T-cell (primary cell): Measurements from ENCODE around the gene VSNL1. TPM values are rescaled to one million over a fixed set of nuclear protein-coding genes. Genes with fewer than 3 reads are reported as not detected.
"Not testable (repeated sequence)": the region's sequence is repeated elsewhere in the genome, so short reads cannot be mapped to it uniquely, and the experiment has no call there.

ENCODE experiments used
- ATAC-seq, 4 experiments: fragments of 200-7000 bp in 3 of 4; fragments of 150-1000 bp in 1 of 4; cut with Tn5 transposase; replicated peaks in 1 of 4; 1 replicate in 3 of 4; 2 replicates in 1 of 4; pipeline ENCODE4 v1.10.0; 2021; ENCODE audit warnings: moderate library complexity in 3 of 4, mild to moderate bottlenecking in 2 of 4, moderate number of reproducible peaks in 1 of 4
- CTCF ChIA-PET, 2 donors: fragments of 300-600 bp; sonication (Branson Sonifier 250); formaldehyde crosslinking; loops; one replicate each; lab custom pipeline; 2022; ENCODE audit warnings: antibody characterized with exemption in 2 of 2; lab: Charles Lee
- POLR2A ChIA-PET, 2 donors: fragments of 300-600 bp; sonication (Branson Sonifier 250); formaldehyde crosslinking; loops; one replicate each; lab custom pipeline; 2022; ENCODE audit warnings: antibody characterized with exemption in 2 of 2; lab: Charles Lee
- DNase-seq, 35 experiments: peaks; one replicate each; pipeline versions ENCODE4 v3.0.0 to v3.0.0-alpha.2; 2013 to 2023
- H3K27ac ChIP-seq: one replicate; pipeline ENCODE4 v1.5.1; 2013; ENCODE audit warnings: low read length
- H3K27me3 ChIP-seq, 2 experiments: replicated peaks in 1 of 2; 1 replicate in 1 of 2; 2 replicates in 1 of 2; pipeline versions ENCODE4 v1.6.1 to v1.7.0; 2013; ENCODE audit warnings: low read length in 1 of 2, mixed read lengths in 1 of 2; ENCODE audit not compliant: control insufficient read depth in 2 of 2, insufficient read depth in 2 of 2; ENCODE audit errors: extremely low read depth in 1 of 2
- H3K36me3 ChIP-seq, 2 donors: 1 replicate in 1 of 2; 2 replicates in 1 of 2; pipeline versions ENCODE4 v1.6.1 to v1.7.0; 2013; ENCODE audit warnings: low read length in 1 of 2; ENCODE audit not compliant: control insufficient read depth in 2 of 2, insufficient read depth in 1 of 2; ENCODE audit errors: extremely low read depth in 1 of 2
- H3K4me1 ChIP-seq, 2 experiments: 1 replicate in 1 of 2; 2 replicates in 1 of 2; pipeline versions ENCODE4 v1.6.1 to v1.7.0; 2013; ENCODE audit warnings: low read length in 2 of 2, mixed read lengths in 1 of 2; ENCODE audit not compliant: insufficient read depth in 2 of 2, control insufficient read depth in 1 of 2; ENCODE audit errors: extremely low read depth in 1 of 2
- H3K4me3 ChIP-seq, 2 donors: 1 replicate in 1 of 2; 2 replicates in 1 of 2; pipeline versions ENCODE4 v1.5.1 to v1.7.0; 2013; ENCODE audit warnings: mild to moderate bottlenecking in 2 of 2, low read length in 1 of 2, moderate library complexity in 1 of 2; ENCODE audit not compliant: control insufficient read depth in 1 of 2; ENCODE audit errors: extremely low read depth in 1 of 2
- H3K9me3 ChIP-seq: 2 replicates; pipeline ENCODE4 v1.7.0; 2013
- H3K27ac Mint-ChIP-seq, 2 donors: one replicate each; pipeline ENCODE4 v1.8.0; 2020 to 2021; ENCODE audit warnings: mild to moderate bottlenecking in 2 of 2, mixed read lengths in 2 of 2
- H3K27me3 Mint-ChIP-seq, 2 donors: one replicate each; pipeline ENCODE4 v1.8.0; 2021 to 2022; ENCODE audit warnings: mixed read lengths in 2 of 2
- H3K36me3 Mint-ChIP-seq: one replicate; pipeline ENCODE4 v1.8.0; 2021; ENCODE audit warnings: mixed read lengths
- H3K4me1 Mint-ChIP-seq, 3 donors: one replicate each; pipeline ENCODE4 v1.8.0; 2020 to 2022; ENCODE audit warnings: mixed read lengths in 3 of 3, mild to moderate bottlenecking in 1 of 3
- H3K4me3 Mint-ChIP-seq, 3 donors: one replicate each; pipeline ENCODE4 v1.8.0; 2020 to 2022; ENCODE audit warnings: mild to moderate bottlenecking in 3 of 3, mixed read lengths in 3 of 3, moderate library complexity in 3 of 3
- H3K9me3 Mint-ChIP-seq, 3 donors: one replicate each; pipeline ENCODE4 v1.8.0; 2020 to 2022; ENCODE audit warnings: mixed read lengths in 3 of 3
- WGBS: methylation state at CpG from one replicate; pipeline ENCODE4 v1.1.5; 2013; ENCODE audit warnings: missing lambda C conversion rate; ENCODE audit not compliant: insufficient coverage; 5-methylcytosine and 5-hydroxymethylcytosine counted together
- total RNA-seq, 35 experiments: library from RNA in 6 of 35; stranded (reverse) in 6 of 35; fragments of 120-200 nt in 1 of 35; gene quantifications; one replicate each; pipeline versions ENCODE4 v1.2.1 to v1.2.4 and lab custom pipeline; 2013 to 2026

VSNL1 gene
- total RNA-seq, 5 donors from 2014 or later (not counting 1 experiment from before 2014, with no cell fraction given), result 0.22 TPM; not detected in 4

DNA sequence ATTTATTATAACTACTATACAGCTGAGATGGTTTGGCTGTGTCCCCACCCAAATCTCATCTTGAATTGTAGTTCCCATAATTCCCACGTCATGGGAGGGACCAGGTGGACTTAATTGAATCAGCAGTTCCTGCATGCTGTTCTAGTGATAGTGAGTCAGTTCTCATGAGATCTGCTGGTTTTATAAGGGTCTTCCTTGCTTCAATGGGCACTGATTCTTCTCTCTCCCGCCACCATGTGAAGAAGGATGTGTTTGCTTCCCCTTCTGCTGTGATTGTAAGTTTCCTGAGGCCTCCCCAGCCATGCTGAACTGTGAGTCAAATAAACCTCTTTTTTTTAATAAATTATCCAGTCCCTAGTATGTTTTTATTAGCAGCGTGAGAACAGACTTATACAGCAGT is 25.2 kb downstream of the VSNL1 start:
- H3K36me3 Mint-ChIP-seq, H3K4me3 Mint-ChIP-seq, POLR2A ChIA-PET, H3K27ac ChIP-seq, H3K27ac Mint-ChIP-seq, H3K36me3 ChIP-seq, DNase-seq, H3K4me3 ChIP-seq, H3K27me3 ChIP-seq, H3K9me3 Mint-ChIP-seq, ATAC-seq, H3K9me3 ChIP-seq, CTCF ChIA-PET, H3K4me1 ChIP-seq, H3K4me1 Mint-ChIP-seq, H3K27me3 Mint-ChIP-seq: not testable (repeated sequence)
- no CpG with 5 or more reads among the region's 3 CpGs for WGBS

DNA sequence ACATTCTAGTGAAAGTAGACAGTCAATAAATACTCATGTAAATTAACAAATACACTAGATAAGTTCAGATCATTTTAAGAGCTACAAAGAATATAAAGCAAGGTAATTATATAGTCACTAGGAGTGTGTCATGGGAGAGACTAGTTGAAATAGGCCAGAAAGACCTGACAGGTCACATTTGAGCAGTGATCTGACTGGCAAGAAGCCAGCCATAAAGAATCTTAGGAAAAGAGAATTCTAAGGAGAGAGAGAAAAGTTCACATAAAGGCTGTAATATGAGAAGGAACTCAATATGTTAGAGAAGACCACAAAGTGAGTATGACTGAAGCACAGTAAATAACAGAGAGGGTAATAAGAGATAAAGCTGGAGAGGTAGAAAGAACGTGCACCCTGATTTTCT is 31.2 kb downstream of the VSNL1 start:
- Mint-ChIP-seq H3K27ac (no peak overlapping the region), H3K27me3 (peaks cover 4 to 13% of the 10 kb centered on the region in 2 donors), H3K9me3 (peaks cover 0 to 4% (median 0%) of the 10 kb centered on the region in 3 donors), H3K4me3 (no peak overlapping the region), H3K4me1 (no peaks in the 10 kb centered on the region), H3K36me3 (no peaks in the 10 kb centered on the region)
- Histone ChIP-seq H3K27ac (no peak overlapping the region), H3K4me1 (no peaks in the 10 kb centered on the region), H3K27me3 (peaks cover 4 to 6% of the 10 kb centered on the region in 2 experiments), H3K4me3 (no peak overlapping the region), H3K9me3 (no peaks in the 10 kb centered on the region), H3K36me3 (no peaks in the 10 kb centered on the region)
- WGBS, result no CpG with 5 or more reads among the region's 1 CpG
- CTCF ChIA-PET, result no interaction called here
- POLR2A ChIA-PET, result no interaction called here
- no peak for DNase-seq
- ATAC-seq, result no peak

DNA sequence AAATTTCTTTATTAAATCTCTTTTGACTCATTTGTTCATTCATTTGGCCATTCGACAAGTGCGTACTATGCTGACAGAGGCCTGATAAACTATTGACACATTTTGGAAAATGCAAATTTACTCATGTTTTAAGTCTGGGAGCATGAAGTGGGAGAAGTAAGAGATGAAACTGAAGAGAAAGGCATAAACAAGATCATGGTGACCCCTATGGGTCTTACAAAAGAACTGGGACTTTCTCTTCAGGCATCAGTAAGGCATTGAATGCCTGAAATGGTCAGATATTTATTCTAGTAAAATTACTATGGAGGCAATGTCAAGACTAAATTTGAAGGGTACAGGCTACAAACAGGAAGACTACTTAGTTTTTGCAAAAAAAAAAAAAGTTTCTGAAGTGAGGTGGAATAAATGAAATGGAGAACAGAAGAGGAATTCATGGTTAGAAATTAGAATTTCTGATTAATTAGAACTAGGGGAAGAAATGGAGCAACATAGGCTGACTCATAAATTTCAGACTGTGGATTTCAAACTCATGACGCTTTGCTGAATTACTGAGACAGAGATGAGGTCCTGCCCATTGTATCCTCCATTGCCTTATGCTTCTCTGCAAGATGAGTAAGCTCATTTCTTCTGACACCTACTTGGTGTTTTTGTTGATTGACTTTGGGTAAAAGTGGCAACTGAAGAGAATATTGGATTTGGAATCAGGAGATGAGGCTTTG is 32.7 kb downstream of the VSNL1 start:
- H3K36me3 Mint-ChIP-seq, result no peaks in the 10 kb centered on the region
- POLR2A ChIA-PET, result no interaction called here
- Histone ChIP-seq H3K27me3 (peaks cover 4 to 6% of the 10 kb centered on the region in 2 experiments), H3K9me3 (no peaks in the 10 kb centered on the region), H3K4me3 (no peak overlapping the region), H3K4me1 (no peaks in the 10 kb centered on the region), H3K27ac (no peak overlapping the region), H3K36me3 (no peaks in the 10 kb centered on the region)
- DNase-seq (no peak), ATAC-seq (no peak)
- peaks cover 0 to 4% (median 0%) of the 10 kb centered on the region in 3 donors for H3K9me3 Mint-ChIP-seq
- peaks cover 4 to 13% of the 10 kb centered on the region in 2 donors for H3K27me3 Mint-ChIP-seq
- H3K4me1 Mint-ChIP-seq, result no peaks in the 10 kb centered on the region
- no peak overlapping the region for H3K27ac Mint-ChIP-seq
- WGBS, result 100% methylated on average over 1 of the region's 3 CpGs
- no peak overlapping the region for H3K4me3 Mint-ChIP-seq
- CTCF ChIA-PET, result no interaction called here

DNA sequence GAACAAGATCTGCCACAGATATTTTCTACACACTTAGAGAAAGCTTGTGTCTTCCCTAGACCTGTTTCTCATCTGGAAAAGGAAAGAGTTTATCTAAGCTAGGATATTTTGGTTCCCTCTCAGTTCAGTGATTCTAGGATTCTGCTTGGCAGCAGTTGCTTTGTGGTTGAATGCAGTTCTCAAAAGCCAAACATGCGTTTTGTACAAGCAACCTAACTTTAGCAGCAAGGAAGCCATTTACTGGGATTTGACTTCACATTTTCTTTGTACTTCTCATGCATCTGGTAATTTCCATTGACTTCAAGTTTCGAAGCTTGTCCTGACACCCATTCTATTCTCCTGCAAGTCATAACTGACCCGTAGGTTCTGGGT is 33.3 kb downstream of the VSNL1 start:
- no peaks in the 10 kb centered on the region for H3K36me3 Mint-ChIP-seq
- 82% methylated on average over 2 of the region's 3 CpGs for whole genome bisulfite sequencing
- H3K4me3 ChIP-seq, result no peak overlapping the region
- no peak overlapping the region for H3K27ac ChIP-seq
- peaks cover 0 to 4% (median 0%) of the 10 kb centered on the region in 3 donors for H3K9me3 Mint-ChIP-seq
- no peaks in the 10 kb centered on the region for H3K4me1 Mint-ChIP-seq
- no peak overlapping the region for H3K4me3 Mint-ChIP-seq
- H3K27me3 ChIP-seq, result peaks cover 4 to 6% of the 10 kb centered on the region in 2 experiments
- ChIA-PET CTCF (no interaction called here), POLR2A (no interaction called here)
- no peak for ATAC-seq
- H3K27ac Mint-ChIP-seq, result no peak overlapping the region
- H3K27me3 Mint-ChIP-seq, result peaks cover 4 to 13% of the 10 kb centered on the region in 2 donors
- no peak for DNase-seq
- H3K36me3 ChIP-seq, result no peaks in the 10 kb centered on the region
- no peaks in the 10 kb centered on the region for H3K9me3 ChIP-seq
- H3K4me1 ChIP-seq, result no peaks in the 10 kb centered on the region

DNA sequence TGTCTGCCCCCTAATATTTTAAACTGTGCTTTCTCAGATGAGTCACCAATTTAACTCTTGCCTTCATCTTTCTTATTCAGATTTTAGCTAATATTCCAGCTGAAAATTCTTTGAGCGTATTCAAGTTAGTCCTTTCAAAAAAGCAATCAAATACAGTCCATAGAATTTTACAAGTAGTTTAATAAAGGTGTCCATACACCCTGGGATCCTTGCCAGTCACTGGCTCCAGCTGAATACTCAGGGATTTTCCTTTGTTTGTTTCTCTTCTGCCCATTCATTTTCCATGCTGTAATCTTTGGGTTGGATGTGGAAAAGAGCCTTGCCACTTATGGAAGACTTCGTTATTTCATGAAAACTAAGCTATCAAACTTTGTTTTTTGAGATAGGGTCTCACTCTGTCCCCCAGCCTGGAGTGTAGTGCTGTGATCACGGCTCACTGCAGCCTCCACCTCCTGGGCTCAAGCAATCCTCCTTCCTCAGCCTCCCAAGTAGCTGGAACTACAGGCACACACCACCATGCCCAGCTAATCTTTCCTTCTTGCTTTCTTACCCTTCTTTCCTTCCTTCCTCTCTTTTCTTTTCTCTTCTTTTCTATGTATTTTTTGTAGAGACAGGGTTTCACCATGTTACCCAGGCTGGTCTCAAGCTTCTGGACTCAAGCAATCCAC is 34.0 kb downstream of the VSNL1 start:
- Mint-ChIP-seq H3K27me3 (peaks cover 3 to 13% of the 10 kb centered on the region in 2 donors), H3K4me1 (no peaks in the 10 kb centered on the region), H3K9me3 (peaks cover 0 to under 1% (median 0%) of the 10 kb centered on the region in 3 donors), H3K4me3 (no peak overlapping the region), H3K27ac (no peak overlapping the region), H3K36me3 (no peaks in the 10 kb centered on the region)
- no peak overlapping the region for H3K4me3 ChIP-seq
- CTCF ChIA-PET, result no interaction called here
- WGBS, result 67% methylated on average over 1 of the region's 3 CpGs
- no peak overlapping the region for H3K27ac ChIP-seq
- ATAC-seq (no peak), DNase-seq (no peak)
- H3K36me3 ChIP-seq, result no peaks in the 10 kb centered on the region
- no peaks in the 10 kb centered on the region for H3K4me1 ChIP-seq
- POLR2A ChIA-PET, result no interaction called here
- no peaks in the 10 kb centered on the region for H3K9me3 ChIP-seq
- peaks cover 4 to 6% of the 10 kb centered on the region in 2 experiments for H3K27me3 ChIP-seq

DNA sequence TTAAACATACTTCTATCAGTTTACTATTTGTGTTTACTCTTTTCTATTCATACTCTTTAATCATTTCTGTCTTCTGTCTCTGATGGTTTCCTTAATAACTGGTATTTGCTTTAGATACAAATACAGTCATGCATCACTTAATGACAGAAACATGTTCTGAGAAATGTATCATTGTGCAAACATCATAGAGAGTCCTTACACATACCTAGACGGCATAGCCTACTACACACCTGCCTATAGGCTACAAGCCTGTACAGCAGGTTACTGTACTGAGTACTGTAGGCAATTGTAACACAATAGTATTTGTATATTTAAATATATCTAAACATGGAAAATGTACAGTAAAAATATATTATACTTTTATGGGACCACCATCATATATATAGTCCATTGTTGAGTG is 36.3 kb downstream of the VSNL1 start:
- Mint-ChIP-seq H3K4me1 (peaks cover 0 to 2% (median 0%) of the 10 kb centered on the region in 3 donors), H3K4me3 (no peak overlapping the region), H3K36me3 (no peaks in the 10 kb centered on the region), H3K27me3 (peaks cover 3 to 6% of the 10 kb centered on the region in 2 donors), H3K27ac (no peak overlapping the region), H3K9me3 (no peaks in the 10 kb centered on the region)
- DNase-seq (no peak), ATAC-seq (no peak)
- no CpG with 5 or more reads among the region's 1 CpG for WGBS
- H3K36me3 ChIP-seq, result no peaks in the 10 kb centered on the region
- POLR2A ChIA-PET, result no interaction called here
- CTCF ChIA-PET, result no interaction called here
- H3K9me3 ChIP-seq, result no peaks in the 10 kb centered on the region
- no peak overlapping the region for H3K27ac ChIP-seq
- no peaks in the 10 kb centered on the region for H3K4me1 ChIP-seq
- H3K27me3 ChIP-seq, result peaks cover 3% of the 10 kb centered on the region in 2 experiments
- H3K4me3 ChIP-seq, result no peak overlapping the region
